T-helper 17 cell (primary cell): ENCODE results near the gene TEX11. TPM values are rescaled to one million over a fixed set of nuclear protein-coding genes. Genes with fewer than 3 reads are reported as not detected.
"Not testable (repeated sequence)": the region's sequence is repeated elsewhere in the genome, so short reads cannot be mapped to it uniquely, and the experiment has no call there.

Experiments
- ATAC-seq: fragments of 150-1000 bp; cut with Tn5 transposase; 2 replicates; pipeline ENCODE4 v1.10.0; 2021; ENCODE audit warnings: mild to moderate bottlenecking, moderate library complexity
- DNase-seq, 3 donors: peaks; one replicate each; pipeline versions ENCODE4 v3.0.0 to v3.0.0-alpha.2; 2020 to 2021
- H3K9me3 ChIP-seq: one replicate; pipeline ENCODE4 v1.7.0; 2013; ENCODE audit warnings: low read length, mild to moderate bottlenecking; ENCODE audit not compliant: control insufficient read depth, poor library complexity, severe bottlenecking
- H3K27ac Mint-ChIP-seq: one replicate; pipeline ENCODE4 v1.8.0; 2022; ENCODE audit warnings: mild to moderate bottlenecking, moderate library complexity, mixed read lengths
- H3K27me3 Mint-ChIP-seq: one replicate; pipeline ENCODE4 v1.8.0; 2022; ENCODE audit warnings: mixed read lengths
- H3K36me3 Mint-ChIP-seq: one replicate; pipeline ENCODE4 v1.8.0; 2022; ENCODE audit warnings: low read depth, mixed read lengths
- H3K4me1 Mint-ChIP-seq: one replicate; pipeline ENCODE4 v1.8.0; 2022; ENCODE audit warnings: mild to moderate bottlenecking, mixed read lengths
- H3K4me3 Mint-ChIP-seq: one replicate; pipeline ENCODE4 v1.8.0; 2022; ENCODE audit warnings: mild to moderate bottlenecking, moderate library complexity, mixed read lengths
- total RNA-seq, 4 donors: library from RNA in 2 of 4; stranded (reverse) in 2 of 4; gene quantifications; one replicate each; pipeline ENCODE4 v1.2.3 and lab custom pipeline; 2022 to 2026

Gene TEX11
- total RNA-seq, 2 donors from 2014 or later, result not detected

- H3K4me3 Mint-ChIP-seq, result no peak overlapping the region
- H3K27ac Mint-ChIP-seq, result no peak overlapping the region
- H3K36me3 Mint-ChIP-seq, result no peaks in the 10 kb centered on the region
- no peaks in the 10 kb centered on the region for H3K27me3 Mint-ChIP-seq
- H3K4me1 Mint-ChIP-seq, result no peaks in the 10 kb centered on the region
- ATAC-seq (no peak), DNase-seq (no peak)
- no peaks in the 10 kb centered on the region for H3K9me3 ChIP-seq
Observed at GRCh38 chrX:70720721-70721120, 187.8 kb downstream of the TEX11 start.

- not testable (repeated sequence) for DNase-seq, H3K9me3 ChIP-seq, H3K27ac Mint-ChIP-seq, H3K4me3 Mint-ChIP-seq, H3K27me3 Mint-ChIP-seq, H3K4me1 Mint-ChIP-seq, ATAC-seq, H3K36me3 Mint-ChIP-seq
Observed at GRCh38 chrX:70711336-70711735, 197.2 kb downstream of the TEX11 start.

- DNase-seq (no peak), ATAC-seq (no peak)
- Mint-ChIP-seq H3K27me3 (no peaks in the 10 kb centered on the region), H3K27ac (no peak overlapping the region), H3K4me1 (no peaks in the 10 kb centered on the region), H3K4me3 (no peak overlapping the region), H3K36me3 (peaks cover 2% of the 10 kb centered on the region)
- no peaks in the 10 kb centered on the region for H3K9me3 ChIP-seq
Observed at GRCh38 chrX:70694339-70695122, 214.0 kb downstream of the TEX11 start.

- H3K27me3 Mint-ChIP-seq, H3K27ac Mint-ChIP-seq, H3K36me3 Mint-ChIP-seq, H3K9me3 ChIP-seq, H3K4me3 Mint-ChIP-seq, H3K4me1 Mint-ChIP-seq, DNase-seq, ATAC-seq: not testable (repeated sequence)
Observed at GRCh38 chrX:70679455-70679854, 229.1 kb downstream of the TEX11 start.

- no peak for DNase-seq
- Mint-ChIP-seq H3K27ac (no peak overlapping the region), H3K4me3 (no peak overlapping the region), H3K4me1 (no peaks in the 10 kb centered on the region), H3K36me3 (no peaks in the 10 kb centered on the region), H3K27me3 (no peaks in the 10 kb centered on the region)
- ATAC-seq, result no peak
- no peaks in the 10 kb centered on the region for H3K9me3 ChIP-seq
Observed at GRCh38 chrX:70675284-70675683, 233.2 kb downstream of the TEX11 start.

- no peaks in the 10 kb centered on the region for H3K9me3 ChIP-seq
- H3K36me3 Mint-ChIP-seq, result no peaks in the 10 kb centered on the region
- no peak overlapping the region for H3K4me3 Mint-ChIP-seq
- ATAC-seq, result no peak
- no peak overlapping the region for H3K27ac Mint-ChIP-seq
- H3K27me3 Mint-ChIP-seq, result no peaks in the 10 kb centered on the region
- DNase-seq, result no peak
- no peaks in the 10 kb centered on the region for H3K4me1 Mint-ChIP-seq
Observed at GRCh38 chrX:70672326-70672725, 236.2 kb downstream of the TEX11 start.

- H3K9me3 ChIP-seq, result no peaks in the 10 kb centered on the region
- H3K27ac Mint-ChIP-seq, result peak overlapping the region; percentile 60
- no peaks in the 10 kb centered on the region for H3K27me3 Mint-ChIP-seq
- H3K36me3 Mint-ChIP-seq, result no peaks in the 10 kb centered on the region
- ATAC-seq (no peak), DNase-seq (no peak)
- no peak overlapping the region for H3K4me3 Mint-ChIP-seq
- no peaks in the 10 kb centered on the region for H3K4me1 Mint-ChIP-seq
Observed at GRCh38 chrX:70669120-70669519, 239.4 kb downstream of the TEX11 start.

GRCh38 chrX:70664726-70665125 lies 243.8 kb downstream of the TEX11 start:
- H3K27ac Mint-ChIP-seq, result no peak overlapping the region
- no peak overlapping the region for H3K4me3 Mint-ChIP-seq
- H3K36me3 Mint-ChIP-seq, result no peaks in the 10 kb centered on the region
- H3K9me3 ChIP-seq, result no peaks in the 10 kb centered on the region
- H3K4me1 Mint-ChIP-seq, result no peaks in the 10 kb centered on the region
- ATAC-seq (no peak), DNase-seq (no peak)
- no peaks in the 10 kb centered on the region for H3K27me3 Mint-ChIP-seq

- H3K4me3 Mint-ChIP-seq, H3K27ac Mint-ChIP-seq, H3K9me3 ChIP-seq, DNase-seq, H3K4me1 Mint-ChIP-seq, H3K27me3 Mint-ChIP-seq, ATAC-seq, H3K36me3 Mint-ChIP-seq: not testable (repeated sequence)
Observed at GRCh38 chrX:70661124-70661523, 247.4 kb downstream of the TEX11 start.

- H3K36me3 Mint-ChIP-seq, ATAC-seq, H3K4me1 Mint-ChIP-seq, H3K27ac Mint-ChIP-seq, DNase-seq, H3K27me3 Mint-ChIP-seq, H3K4me3 Mint-ChIP-seq, H3K9me3 ChIP-seq: not testable (repeated sequence)
Observed at GRCh38 chrX:70657546-70657945, 251.0 kb downstream of the TEX11 start.

GRCh38 chrX:70656304-70656703 lies 252.2 kb downstream of the TEX11 start:
- DNase-seq, result no peak

GRCh38 chrX:70647910-70648309 lies 260.6 kb downstream of the TEX11 start:
- ATAC-seq, H3K27ac Mint-ChIP-seq, H3K27me3 Mint-ChIP-seq, H3K4me1 Mint-ChIP-seq, H3K9me3 ChIP-seq, H3K4me3 Mint-ChIP-seq, DNase-seq, H3K36me3 Mint-ChIP-seq: not testable (repeated sequence)

More at GRCh38 chrX:70656304-70656703, 252.2 kb downstream of the TEX11 start:
- no peak for ATAC-seq
- Mint-ChIP-seq H3K4me3 (peak overlapping the region; percentile 78), H3K4me1 (peaks cover 8% of the 10 kb centered on the region), H3K27ac (peak overlapping the region; percentile 89), H3K27me3 (no peaks in the 10 kb centered on the region), H3K36me3 (no peaks in the 10 kb centered on the region)
- no peaks in the 10 kb centered on the region for H3K9me3 ChIP-seq

GRCh38 chrX:70636218-70636617 lies 272.3 kb downstream of the TEX11 start:
- no peaks in the 10 kb centered on the region for H3K9me3 ChIP-seq
- Mint-ChIP-seq H3K27ac (no peak overlapping the region), H3K27me3 (no peaks in the 10 kb centered on the region), H3K4me3 (no peak overlapping the region), H3K36me3 (no peaks in the 10 kb centered on the region), H3K4me1 (no peaks in the 10 kb centered on the region)
- ATAC-seq (no peak), DNase-seq (no peak)

- ATAC-seq (no peak), DNase-seq (no peak)
- Mint-ChIP-seq H3K27ac (no peak overlapping the region), H3K4me3 (no peak overlapping the region), H3K36me3 (no peaks in the 10 kb centered on the region), H3K4me1 (no peaks in the 10 kb centered on the region), H3K27me3 (no peaks in the 10 kb centered on the region)
- no peaks in the 10 kb centered on the region for H3K9me3 ChIP-seq
Observed at GRCh38 chrX:70635669-70636068, 272.8 kb downstream of the TEX11 start.
